Eye (tissue), 1 donor: ENCODE results near the gene CHL1.

ENCODE experiments used
- DNase-seq: peaks from one replicate; pipeline ENCODE4 v3.0.0-alpha.2; 2015

Gene CHL1

GRCh38 chr3:411226-411625 is 214.7 kb downstream of the CHL1 start:
- DNase-seq: no peak

- peak; percentile 41 for DNase-seq
Observed at GRCh38 chr3:414063-414462, 217.5 kb downstream of the CHL1 start.

- no peak for DNase-seq
Observed at GRCh38 chr3:418239-418929, 221.8 kb downstream of the CHL1 start.

- DNase-seq: no peak
Observed at GRCh38 chr3:420584-420983, 224.0 kb downstream of the CHL1 start.

- no peak for DNase-seq
Observed at GRCh38 chr3:425079-425478, 228.5 kb downstream of the CHL1 start.

GRCh38 chr3:426072-426471 is 229.5 kb downstream of the CHL1 start:
- no peak for DNase-seq

GRCh38 chr3:427128-427527 is 230.6 kb downstream of the CHL1 start:
- no peak for DNase-seq

- DNase-seq: no peak
Observed at GRCh38 chr3:430186-430585, 233.6 kb downstream of the CHL1 start.

GRCh38 chr3:435161-435560 is 238.6 kb downstream of the CHL1 start:
- no peak for DNase-seq

- peak; percentile 10 for DNase-seq
Observed at GRCh38 chr3:436053-436452, 239.5 kb downstream of the CHL1 start.

- DNase-seq: no peak
Observed at GRCh38 chr3:440826-441225, 244.3 kb downstream of the CHL1 start.

GRCh38 chr3:445960-446359 is 249.4 kb downstream of the CHL1 start:
- no peak for DNase-seq

- no peak for DNase-seq
Observed at GRCh38 chr3:447671-448070, 251.1 kb downstream of the CHL1 start.

GRCh38 chr3:449711-450110 is 253.1 kb downstream of the CHL1 start:
- DNase-seq: no peak

- DNase-seq: no peak
Observed at GRCh38 chr3:452221-452620, 255.7 kb downstream of the CHL1 start.

- no peak for DNase-seq
Observed at GRCh38 chr3:453106-453505, 256.5 kb downstream of the CHL1 start.

GRCh38 chr3:454986-455385 is 258.4 kb downstream of the CHL1 start:
- no peak for DNase-seq

- DNase-seq: no peak
Observed at GRCh38 chr3:458124-458523, 261.6 kb downstream of the CHL1 start.

GRCh38 chr3:458653-459310 is 262.2 kb downstream of the CHL1 start:
- DNase-seq: peak; percentile 35
